ENCODE results near the gene CLIC2. TPM values are rescaled to one million over a fixed set of nuclear protein-coding genes. Genes with fewer than 3 reads are reported as not detected.
"Not testable (repeated sequence)": the region's sequence is repeated elsewhere in the genome, so short reads cannot be mapped to it uniquely, and the experiment has no call there.

Gene CLIC2
- total and polyA plus RNA-seq, 10 of the 15 experiments (the other 5 are each of a cell fraction or from before 2014, with no cell fraction given): 18.4 to 41.0 (median 21.1) TPM

DNA sequence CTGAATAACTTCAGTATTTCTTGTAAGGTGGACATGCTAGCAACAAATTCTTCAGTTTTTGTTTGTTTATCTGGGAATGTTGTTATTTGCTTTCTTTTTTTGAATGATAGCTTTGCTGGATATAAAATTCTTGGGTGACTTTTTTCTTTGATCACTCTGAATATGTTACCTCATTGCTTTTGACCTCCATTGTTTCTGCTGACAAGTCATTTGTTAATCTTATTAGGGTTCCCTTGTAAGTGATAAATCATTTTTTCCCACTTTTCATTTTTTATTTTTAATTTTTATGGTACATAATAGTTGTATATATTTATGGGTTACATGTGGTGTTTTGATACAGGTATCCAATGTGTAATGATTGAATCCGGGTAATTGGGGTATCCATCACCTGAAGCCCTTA is 63.4 kb downstream of the CLIC2 start:
- ATAC-seq: no peak
- FAIRE-seq: no peak
- H3K4me1 ChIP-seq (ENCODE audit: control insufficient read depth, insufficient read depth, low read length): no peaks in the 10 kb centered on the region
- H3K27me3 ChIP-seq (replicated peaks in 1 of 2; ENCODE audit: control insufficient read depth in 2 of 2, insufficient read depth in 2 of 2, low read length in 1 of 2): no peaks in the 10 kb centered on the region
- no peaks in the 10 kb centered on the region for H3K36me3 ChIP-seq (ENCODE audit: control insufficient read depth in 2 of 2, insufficient read depth in 2 of 2, low read length in 1 of 2)
- CTCF ChIA-PET: no interaction called here
- TF ChIP-seq ZBTB11 (CRISPR knock-in tag; IDR thresholded peaks at IDR 0.05): no peak
- DNase-seq (ENCODE audit: low read depth, low spot score): no peak
- BruUV-seq (replicated peaks): no TSS peak
- no peak overlapping the region for H2AFZ ChIP-seq (ENCODE audit: control insufficient read depth, low read depth, low read length)
- H3K9me3 ChIP-seq (replicated peaks; ENCODE audit: control insufficient read depth, insufficient read depth, low read length): no peaks in the 10 kb centered on the region
- SMC1A ChIA-PET (ENCODE audit: uncharacterized antibody, unreplicated experiment): no interaction called here
- RAD21 ChIA-PET (ENCODE audit: unreplicated experiment): no interaction called here
- no peaks in the 10 kb centered on the region for H3K79me2 ChIP-seq (ENCODE audit: control insufficient read depth, insufficient read depth, low read length)
- H3K4me2 ChIP-seq (ENCODE audit: control insufficient read depth, insufficient read depth): no peak overlapping the region
- no peak overlapping the region for H3K9ac ChIP-seq (ENCODE audit: control insufficient read depth, insufficient read depth, low read length)
- no peak overlapping the region for H3K4me3 ChIP-seq
- POLR2A ChIA-PET: no interaction called here
- intact Hi-C loops (cut with micrococcal nuclease; ENCODE audit: unreplicated experiment) (no loop called here), in situ Hi-C loops (cut with MboI) (no loop called here)
- no peaks in the 10 kb centered on the region for H4K20me1 ChIP-seq (ENCODE audit: control insufficient read depth, insufficient read depth)
- no peak overlapping the region for H3K27ac ChIP-seq (ENCODE audit: control insufficient read depth, insufficient read depth)
- 0% methylated on average over 1 of the region's 1 CpG for WGBS (ENCODE audit: insufficient coverage, insufficient replicate concordance, low lambda C conversion rate, missing lambda C conversion rate)

DNA sequence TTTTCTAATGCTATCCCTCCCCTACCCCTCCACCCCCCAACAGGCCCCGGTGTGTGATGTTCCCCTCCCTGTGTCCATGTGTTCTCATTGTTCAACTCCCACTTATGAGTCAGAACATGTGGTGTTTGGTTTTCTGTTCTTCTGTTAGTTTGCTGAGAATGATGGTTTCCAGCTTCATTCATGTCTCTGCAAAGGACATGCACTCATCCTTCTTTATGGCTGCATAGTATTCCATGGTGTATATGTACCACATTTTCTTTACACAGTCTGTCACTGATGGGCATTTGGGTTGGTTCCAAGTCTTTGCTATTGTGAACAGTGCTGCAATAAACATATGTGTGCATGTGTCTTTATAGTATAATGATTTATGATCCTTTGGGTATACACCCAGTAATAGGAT is 66.4 kb downstream of the CLIC2 start:
- RAD21 ChIA-PET (ENCODE audit: unreplicated experiment); H3K36me3 ChIP-seq (ENCODE audit: control insufficient read depth in 2 of 2, insufficient read depth in 2 of 2, low read length in 1 of 2); H3K27ac ChIP-seq (ENCODE audit: control insufficient read depth, insufficient read depth); H2AFZ ChIP-seq (ENCODE audit: control insufficient read depth, low read depth, low read length); CTCF ChIA-PET; DNase-seq (ENCODE audit: low read depth, low spot score); H3K4me1 ChIP-seq (ENCODE audit: control insufficient read depth, insufficient read depth, low read length); intact Hi-C loops (cut with micrococcal nuclease; ENCODE audit: unreplicated experiment); H3K9ac ChIP-seq (ENCODE audit: control insufficient read depth, insufficient read depth, low read length); POLR2A ChIA-PET; H3K4me3 ChIP-seq; H3K4me2 ChIP-seq (ENCODE audit: control insufficient read depth, insufficient read depth); H3K27me3 ChIP-seq (replicated peaks in 1 of 2; ENCODE audit: control insufficient read depth in 2 of 2, insufficient read depth in 2 of 2, low read length in 1 of 2); H4K20me1 ChIP-seq (ENCODE audit: control insufficient read depth, insufficient read depth); BruUV-seq (replicated peaks); H3K9me3 ChIP-seq (replicated peaks; ENCODE audit: control insufficient read depth, insufficient read depth, low read length); ATAC-seq; FAIRE-seq; SMC1A ChIA-PET (ENCODE audit: uncharacterized antibody, unreplicated experiment): not testable (repeated sequence)
- no CpG with 5 or more reads among the region's 1 CpG for WGBS (ENCODE audit: insufficient coverage, insufficient replicate concordance, low lambda C conversion rate, missing lambda C conversion rate)
- in situ Hi-C loops (cut with MboI): loop anchor here (5.0 kb wide), 1 partner anchor 51 kb away; the partner anchor contains the start of gene VBP1
- peaks cover 11% of the 10 kb centered on the region for H3K79me2 ChIP-seq (ENCODE audit: control insufficient read depth, insufficient read depth, low read length)
